Neural cell (in vitro differentiated cells): ENCODE measurements around the gene FOXD3. TPM values are rescaled to one million over a fixed set of nuclear protein-coding genes. Genes with fewer than 3 reads are reported as not detected.

Experiments
- H2AFZ ChIP-seq: fragments of 200-600, 300-800 bp; sonication (generic), shearing (Covaris generic); 2 replicates; pipeline ENCODE4 v1.6.0; 2014; ENCODE audit warnings: low read depth, mild to moderate bottlenecking, antibody characterized with exemption, low read length, moderate library complexity
- H3F3A ChIP-seq: fragments of 200-600 bp; shearing (Covaris generic); 2 replicates; pipeline ENCODE4 v1.6.1; 2016; ENCODE audit warnings: mild to moderate bottlenecking, moderate library complexity, mixed read lengths, antibody characterized with exemption, low read length; ENCODE audit not compliant: insufficient read depth, poor library complexity, severe bottlenecking
- H3K27ac ChIP-seq: fragments of 200-600, 300-800 bp; sonication (generic), shearing (Covaris generic); 2 replicates; pipeline ENCODE4 v1.5.1; 2014; ENCODE audit warnings: mild to moderate bottlenecking, low read length, moderate library complexity
- H3K27me3 ChIP-seq: fragments of 300-800, 200-600 bp; sonication (generic), shearing (Covaris generic); 2 replicates; pipeline ENCODE4 v1.6.0; 2014; ENCODE audit warnings: mild to moderate bottlenecking, low read depth, low read length, moderate library complexity; ENCODE audit not compliant: insufficient read depth
- H3K36me3 ChIP-seq: fragments of 300-800, 200-600 bp; sonication (generic), shearing (Covaris generic); 2 replicates; pipeline ENCODE4 v1.5.1; 2014; ENCODE audit warnings: mild to moderate bottlenecking, antibody characterized with exemption, low read length, moderate library complexity; ENCODE audit not compliant: insufficient read depth
- H3K4me2 ChIP-seq: fragments of 300-800, 200-600 bp; sonication (generic), shearing (Covaris generic); 2 replicates; pipeline ENCODE4 v1.6.0; 2014; ENCODE audit warnings: mild to moderate bottlenecking, low read length
- H3K4me3 ChIP-seq: fragments of 300-800, 200-600 bp; sonication (generic), shearing (Covaris generic); 2 replicates; pipeline ENCODE4 v1.5.1; 2014; ENCODE audit warnings: mild to moderate bottlenecking, low read length, moderate library complexity
- H3K79me2 ChIP-seq: fragments of 200-600 bp; shearing (Covaris generic); replicated peaks from 2 replicates; pipeline ENCODE4 v1.6.0; 2014; ENCODE audit warnings: mild to moderate bottlenecking, low read length, moderate library complexity; ENCODE audit not compliant: insufficient read depth
- H3K9ac ChIP-seq: fragments of 300-800, 200-600 bp; sonication (generic), shearing (Covaris generic); 2 replicates; pipeline ENCODE4 v1.6.1; 2016; ENCODE audit warnings: mild to moderate bottlenecking, low read length, mixed read lengths
- H3K9me2 ChIP-seq: fragments of 200-600 bp; shearing (Covaris generic); 2 replicates; pipeline ENCODE4 v1.6.1; 2016; ENCODE audit warnings: mild to moderate bottlenecking, low read length, mixed read lengths; ENCODE audit not compliant: insufficient read depth
- H3K9me3 ChIP-seq: fragments of 200-600, 300-800 bp; sonication (generic), shearing (Covaris generic); 2 replicates; pipeline ENCODE4 v1.6.1; 2016; ENCODE audit warnings: mild to moderate bottlenecking, mixed run types, low read length, moderate library complexity, mixed read lengths
- H4K20me1 ChIP-seq: fragments of 200-600 bp; shearing (Covaris generic); 2 replicates; pipeline ENCODE4 v1.6.1; 2016; ENCODE audit warnings: mild to moderate bottlenecking, mixed run types; ENCODE audit not compliant: insufficient read depth
- CTCF ChIP-seq: fragments of 450-650 bp; IDR thresholded peaks from 2 replicates; pipeline ENCODE4 v1.5.1; 2014; ENCODE audit warnings: antibody characterized with exemption, mild to moderate bottlenecking, moderate library complexity; ENCODE audit not compliant: poor library complexity, severe bottlenecking
- EP300 ChIP-seq: fragments of 450-650 bp; conservative IDR thresholded peaks from 2 replicates; pipeline ENCODE4 v1.6.1; 2014; ENCODE audit warnings: antibody characterized with exemption, mild to moderate bottlenecking, moderate library complexity; ENCODE audit not compliant: poor library complexity, severe bottlenecking
- EZH2 ChIP-seq: fragments of 200-600, 300-800 bp; shearing (Covaris generic), sonication (generic); IDR thresholded peaks from 2 replicates; pipeline ENCODE4 v1.6.1; 2014; ENCODE audit warnings: antibody characterized with exemption, low read length, borderline replicate concordance, mild to moderate bottlenecking; ENCODE audit not compliant: insufficient read depth, poor library complexity, severe bottlenecking
- MXI1 ChIP-seq: fragments of 450-650 bp; conservative IDR thresholded peaks from 2 replicates; pipeline ENCODE4 v1.6.1; 2014; ENCODE audit warnings: antibody characterized with exemption, mild to moderate bottlenecking; ENCODE audit not compliant: poor library complexity, severe bottlenecking
- POLR2AphosphoS5 ChIP-seq: IDR thresholded peaks from 2 replicates; pipeline ENCODE4 v1.6.1; 2012
- RAD21 ChIP-seq: fragments of 450-650 bp; conservative IDR thresholded peaks from 2 replicates; pipeline ENCODE4 v1.6.1; 2014; ENCODE audit warnings: antibody characterized with exemption, mild to moderate bottlenecking, moderate library complexity
- REST ChIP-seq: IDR thresholded peaks from 2 replicates; pipeline ENCODE4 v1.6.1; 2012; ENCODE audit warnings: borderline replicate concordance
- SMC3 ChIP-seq: fragments of 450-650 bp; conservative IDR thresholded peaks from 2 replicates; pipeline ENCODE4 v1.6.1; 2014; ENCODE audit warnings: antibody characterized with exemption, mild to moderate bottlenecking, moderate library complexity; ENCODE audit not compliant: poor library complexity
- TAF1 ChIP-seq: IDR thresholded peaks from 2 replicates; pipeline ENCODE4 v1.6.1; 2012; ENCODE audit warnings: low read depth
- polyA plus RNA-seq: library from polyadenylated mRNA; depleted of rRNA; stranded (reverse); fragments of >200 nt; gene quantifications from 2 replicates; pipeline ENCODE4 v1.2.3, GENCODE V29; 2014

The FOXD3 gene
- polyA plus RNA-seq, 1 donor from 2014 or later: not detected

DNA sequence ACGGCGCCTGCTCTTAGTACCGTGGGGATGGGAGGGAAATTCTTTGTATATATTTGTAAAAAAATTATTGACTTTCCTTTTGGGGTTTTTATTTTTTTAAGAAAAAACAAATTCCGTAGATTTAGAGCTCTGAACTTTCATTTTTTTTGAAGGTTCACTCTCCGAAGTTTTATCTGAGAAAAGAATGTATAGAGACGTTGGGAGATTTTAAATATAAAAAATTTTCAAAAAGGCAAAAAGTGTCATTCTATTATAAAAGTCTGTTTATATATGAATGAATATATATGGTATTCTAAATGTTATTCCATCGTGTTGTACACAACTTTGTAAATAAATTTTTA is 2.4 kb downstream of the FOXD3 start:
- no peaks in the 10 kb centered on the region for H3K36me3 ChIP-seq
- no peak overlapping the region for H2AFZ ChIP-seq
- no peaks in the 10 kb centered on the region for H3F3A ChIP-seq
- no peaks in the 10 kb centered on the region for H3K9me2 ChIP-seq
- no peak overlapping the region for H3K4me2 ChIP-seq
- H3K9ac ChIP-seq: no peak overlapping the region
- H3K27me3 ChIP-seq: peaks cover 98% of the 10 kb centered on the region
- no peaks in the 10 kb centered on the region for H3K79me2 ChIP-seq
- TF ChIP-seq TAF1 (no peak), CTCF (no peak), REST (no peak), EP300 (no peak), POLR2AphosphoS5 (no peak), MXI1 (no peak), EZH2 (no peak), SMC3 (no peak), RAD21 (no peak)
- no peak overlapping the region for H3K4me3 ChIP-seq
- H3K27ac ChIP-seq: no peak overlapping the region
- no peaks in the 10 kb centered on the region for H4K20me1 ChIP-seq
- no peaks in the 10 kb centered on the region for H3K9me3 ChIP-seq

DNA sequence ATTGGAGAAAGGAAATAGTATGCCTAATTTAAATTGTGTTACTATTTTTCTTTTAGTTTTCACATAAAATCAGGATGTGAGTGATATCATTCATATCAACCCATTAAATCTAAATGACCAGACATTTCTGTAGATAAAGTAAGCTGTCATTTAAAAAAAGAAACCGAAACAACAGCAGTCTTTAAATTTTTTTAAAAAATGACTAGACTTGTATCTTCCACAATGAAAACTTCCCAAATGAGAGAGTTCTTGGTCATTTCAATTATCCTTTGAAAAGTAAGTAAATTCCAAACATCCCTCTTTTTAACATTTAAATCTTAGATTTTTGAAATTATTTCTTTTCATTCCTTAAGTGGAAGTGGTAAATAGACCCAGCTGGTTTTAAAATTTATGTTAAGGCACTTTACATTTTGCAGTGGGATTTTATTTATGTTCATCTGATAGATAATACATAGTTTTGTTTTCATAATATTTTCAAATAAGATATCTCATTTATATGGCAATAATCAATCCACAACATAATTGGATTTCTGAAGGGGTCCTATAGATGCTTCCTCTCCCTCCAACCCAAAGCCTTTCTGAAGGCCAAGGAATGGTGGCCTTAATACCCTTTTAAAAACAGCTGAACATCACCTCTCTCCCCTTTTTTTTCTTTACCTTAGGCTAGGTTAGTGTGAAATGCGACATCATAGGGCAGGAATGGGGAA is 3.1 kb downstream of the FOXD3 start:
- H3K27ac ChIP-seq: no peak overlapping the region
- no peaks in the 10 kb centered on the region for H3F3A ChIP-seq
- H3K9me2 ChIP-seq: no peaks in the 10 kb centered on the region
- no peaks in the 10 kb centered on the region for H3K79me2 ChIP-seq
- H3K27me3 ChIP-seq: peaks cover 98% of the 10 kb centered on the region
- H3K9me3 ChIP-seq: no peaks in the 10 kb centered on the region
- H2AFZ ChIP-seq: no peak overlapping the region
- no peaks in the 10 kb centered on the region for H3K36me3 ChIP-seq
- no peak overlapping the region for H3K9ac ChIP-seq
- TF ChIP-seq TAF1: no peak
- TF ChIP-seq CTCF: no peak
- no peak for TF ChIP-seq EP300
- TF ChIP-seq SMC3: no peak
- TF ChIP-seq MXI1: no peak
- TF ChIP-seq RAD21: no peak
- TF ChIP-seq EZH2: no peak
- no peak for TF ChIP-seq POLR2AphosphoS5
- TF ChIP-seq REST: no peak
- H3K4me2 ChIP-seq: no peak overlapping the region
- H4K20me1 ChIP-seq: no peaks in the 10 kb centered on the region
- no peak overlapping the region for H3K4me3 ChIP-seq
